ENCODE data around the gene SHC1. TPM values are rescaled to one million over a fixed set of nuclear protein-coding genes. Genes with fewer than 3 reads are reported as not detected.

Gene SHC1
- polyA plus RNA-seq, 1 of the 3 experiments (the other 2 are of a cell fraction): 338 TPM

DNA sequence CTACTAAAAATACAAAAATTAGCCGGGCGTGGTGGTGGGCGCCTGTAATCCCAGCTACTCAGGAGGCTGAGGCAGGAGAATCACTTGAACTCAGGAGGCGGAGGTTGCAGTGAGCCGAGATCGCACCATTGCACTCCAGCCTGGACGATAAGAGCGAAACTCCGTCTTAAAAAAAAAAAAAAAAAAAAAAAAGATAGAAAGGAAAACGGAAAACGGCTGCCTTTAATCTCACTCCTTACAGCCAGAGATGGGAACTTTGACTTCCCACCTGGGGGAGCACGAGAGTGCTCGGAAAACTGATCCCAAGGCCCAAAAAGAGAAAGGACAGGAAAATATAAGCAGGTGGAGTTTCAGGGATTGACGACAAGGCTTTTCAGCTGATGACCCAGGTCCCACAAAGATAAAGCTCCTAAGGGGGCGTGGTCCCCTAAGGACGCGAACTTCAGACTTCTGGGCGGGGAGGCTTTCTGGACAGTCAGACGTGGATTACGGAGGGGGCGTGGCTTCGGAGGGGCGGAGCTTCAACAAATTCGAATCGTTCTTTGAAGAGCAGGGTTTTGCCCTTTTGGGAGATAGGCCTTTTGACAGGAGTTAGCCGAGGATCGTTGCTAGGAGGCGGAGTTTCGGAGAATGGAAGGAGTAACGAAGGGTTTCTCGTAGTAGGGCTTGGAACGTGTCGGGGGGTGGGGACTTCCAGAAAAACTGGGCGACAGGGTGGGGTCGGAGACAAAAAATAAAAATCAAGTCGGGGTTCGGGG is 3.0 kb upstream of the SHC1 start (continued):
- TF ChIP-seq, protein P1, sequence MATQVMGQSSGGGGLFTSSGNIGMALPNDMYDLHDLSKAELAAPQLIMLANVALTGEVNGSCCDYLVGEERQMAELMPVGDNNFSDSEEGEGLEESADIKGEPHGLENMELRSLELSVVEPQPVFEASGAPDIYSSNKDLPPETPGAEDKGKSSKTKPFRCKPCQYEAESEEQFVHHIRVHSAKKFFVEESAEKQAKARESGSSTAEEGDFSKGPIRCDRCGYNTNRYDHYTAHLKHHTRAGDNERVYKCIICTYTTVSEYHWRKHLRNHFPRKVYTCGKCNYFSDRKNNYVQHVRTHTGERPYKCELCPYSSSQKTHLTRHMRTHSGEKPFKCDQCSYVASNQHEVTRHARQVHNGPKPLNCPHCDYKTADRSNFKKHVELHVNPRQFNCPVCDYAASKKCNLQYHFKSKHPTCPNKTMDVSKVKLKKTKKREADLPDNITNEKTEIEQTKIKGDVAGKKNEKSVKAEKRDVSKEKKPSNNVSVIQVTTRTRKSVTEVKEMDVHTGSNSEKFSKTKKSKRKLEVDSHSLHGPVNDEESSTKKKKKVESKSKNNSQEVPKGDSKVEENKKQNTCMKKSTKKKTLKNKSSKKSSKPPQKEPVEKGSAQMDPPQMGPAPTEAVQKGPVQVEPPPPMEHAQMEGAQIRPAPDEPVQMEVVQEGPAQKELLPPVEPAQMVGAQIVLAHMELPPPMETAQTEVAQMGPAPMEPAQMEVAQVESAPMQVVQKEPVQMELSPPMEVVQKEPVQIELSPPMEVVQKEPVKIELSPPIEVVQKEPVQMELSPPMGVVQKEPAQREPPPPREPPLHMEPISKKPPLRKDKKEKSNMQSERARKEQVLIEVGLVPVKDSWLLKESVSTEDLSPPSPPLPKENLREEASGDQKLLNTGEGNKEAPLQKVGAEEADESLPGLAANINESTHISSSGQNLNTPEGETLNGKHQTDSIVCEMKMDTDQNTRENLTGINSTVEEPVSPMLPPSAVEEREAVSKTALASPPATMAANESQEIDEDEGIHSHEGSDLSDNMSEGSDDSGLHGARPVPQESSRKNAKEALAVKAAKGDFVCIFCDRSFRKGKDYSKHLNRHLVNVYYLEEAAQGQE (IDR thresholded peaks at IDR 0.05; ENCODE audit: low read depth, low read length): no peak
- TF ChIP-seq YY1 (IDR thresholded peaks at IDR 0.05; ENCODE audit: low read depth) (no peak), JUND (IDR thresholded peaks at IDR 0.05) (no peak), RAD21 (IDR thresholded peaks at IDR 0.05; ENCODE audit: low read length) (peak; percentile 33), MEF2A (IDR thresholded peaks at IDR 0.05; ENCODE audit: borderline replicate concordance, low read depth) (no peak), GATA2 (CRISPR knock-in tag; IDR thresholded peaks at IDR 0.05) (peak; percentile 9), EZH2phosphoT487 (IDR thresholded peaks at IDR 0.05; ENCODE audit: borderline replicate concordance, low read depth) (no peak), POLR2AphosphoS5 (IDR thresholded peaks at IDR 0.05; ENCODE audit: low read depth, low read length) (peak; percentile 90), TCF12 (IDR thresholded peaks at IDR 0.05) (no peak), RXRA (IDR thresholded peaks at IDR 0.05; ENCODE audit: borderline replicate concordance, low read depth) (0 out of 2 replicates have a peak, but pooled peaks have one; percentile 32), GABPA (IDR thresholded peaks at IDR 0.05; ENCODE audit: low read depth) (no peak), ELF1 (IDR thresholded peaks at IDR 0.05) (no peak), TAF1 (IDR thresholded peaks at IDR 0.05; ENCODE audit: borderline replicate concordance, low read depth, low read length) (peak; percentile 43; the same call in 1 of the 2 replicates), NRF1 (IDR thresholded peaks at IDR 0.05; ENCODE audit: low read depth, low read length) (no peak), EP300 (IDR thresholded peaks at IDR 0.05; ENCODE audit: borderline replicate concordance in 1 of 2, low read depth in 1 of 2, low read length in 1 of 2) (no peak; a peak in 1 of 4 replicates)
- TF ChIP-seq, protein P2, sequence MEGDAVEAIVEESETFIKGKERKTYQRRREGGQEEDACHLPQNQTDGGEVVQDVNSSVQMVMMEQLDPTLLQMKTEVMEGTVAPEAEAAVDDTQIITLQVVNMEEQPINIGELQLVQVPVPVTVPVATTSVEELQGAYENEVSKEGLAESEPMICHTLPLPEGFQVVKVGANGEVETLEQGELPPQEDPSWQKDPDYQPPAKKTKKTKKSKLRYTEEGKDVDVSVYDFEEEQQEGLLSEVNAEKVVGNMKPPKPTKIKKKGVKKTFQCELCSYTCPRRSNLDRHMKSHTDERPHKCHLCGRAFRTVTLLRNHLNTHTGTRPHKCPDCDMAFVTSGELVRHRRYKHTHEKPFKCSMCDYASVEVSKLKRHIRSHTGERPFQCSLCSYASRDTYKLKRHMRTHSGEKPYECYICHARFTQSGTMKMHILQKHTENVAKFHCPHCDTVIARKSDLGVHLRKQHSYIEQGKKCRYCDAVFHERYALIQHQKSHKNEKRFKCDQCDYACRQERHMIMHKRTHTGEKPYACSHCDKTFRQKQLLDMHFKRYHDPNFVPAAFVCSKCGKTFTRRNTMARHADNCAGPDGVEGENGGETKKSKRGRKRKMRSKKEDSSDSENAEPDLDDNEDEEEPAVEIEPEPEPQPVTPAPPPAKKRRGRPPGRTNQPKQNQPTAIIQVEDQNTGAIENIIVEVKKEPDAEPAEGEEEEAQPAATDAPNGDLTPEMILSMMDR (IDR thresholded peaks at IDR 0.05): no peak; the same call in 1 of the 2 replicates
- TF ChIP-seq, protein P3, sequence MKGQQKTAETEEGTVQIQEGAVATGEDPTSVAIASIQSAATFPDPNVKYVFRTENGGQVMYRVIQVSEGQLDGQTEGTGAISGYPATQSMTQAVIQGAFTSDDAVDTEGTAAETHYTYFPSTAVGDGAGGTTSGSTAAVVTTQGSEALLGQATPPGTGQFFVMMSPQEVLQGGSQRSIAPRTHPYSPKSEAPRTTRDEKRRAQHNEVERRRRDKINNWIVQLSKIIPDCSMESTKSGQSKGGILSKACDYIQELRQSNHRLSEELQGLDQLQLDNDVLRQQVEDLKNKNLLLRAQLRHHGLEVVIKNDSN (IDR thresholded peaks at IDR 0.05; ENCODE audit: borderline replicate concordance, low read depth): no peak
- TF ChIP-seq, protein P4, sequence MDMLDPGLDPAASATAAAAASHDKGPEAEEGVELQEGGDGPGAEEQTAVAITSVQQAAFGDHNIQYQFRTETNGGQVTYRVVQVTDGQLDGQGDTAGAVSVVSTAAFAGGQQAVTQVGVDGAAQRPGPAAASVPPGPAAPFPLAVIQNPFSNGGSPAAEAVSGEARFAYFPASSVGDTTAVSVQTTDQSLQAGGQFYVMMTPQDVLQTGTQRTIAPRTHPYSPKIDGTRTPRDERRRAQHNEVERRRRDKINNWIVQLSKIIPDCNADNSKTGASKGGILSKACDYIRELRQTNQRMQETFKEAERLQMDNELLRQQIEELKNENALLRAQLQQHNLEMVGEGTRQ (IDR thresholded peaks at IDR 0.05; ENCODE audit: borderline replicate concordance, low read depth, low read length): no peak

Data from SK-N-SH (cell line).